SK-N-SH (cell line): ENCODE measurements around the gene MCTP2. TPM values are rescaled to one million over a fixed set of nuclear protein-coding genes. Genes with fewer than 3 reads are reported as not detected.

Experiments
- CTCF ChIA-PET: fragments of 300-600, 350-600 bp; formaldehyde crosslinking; extraction: SDS; loops from one replicate; lab custom pipeline; 2021; lab: Yijun Ruan, JAX
- POLR2A ChIA-PET: fragments of 350-600 bp; sonication (Branson Sonifier 250); formaldehyde crosslinking; extraction: SDS; loops from one replicate; lab custom pipeline; 2020; ENCODE audit warnings: antibody characterized with exemption, inconsistent platforms; lab: Yijun Ruan, JAX
- DNase-seq: peaks from one replicate; pipeline ENCODE4 v3.0.0; 2012
- H2AFZ ChIP-seq: fragments of 200-600 bp; sonication (generic); 2 replicates; pipeline ENCODE4 v1.8.1; 2016; ENCODE audit warnings: antibody characterized with exemption, mild to moderate bottlenecking, low read depth
- H3F3A ChIP-seq: fragments of 200-600 bp; sonication (generic); replicated peaks from 2 replicates; pipeline ENCODE3; 2016; ENCODE audit warnings: antibody characterized with exemption, mild to moderate bottlenecking; ENCODE audit not compliant: insufficient read depth
- H3K27ac ChIP-seq, 2 experiments: fragments of 200-500 bp in 1 of 2; fragments of 200-600 bp in 1 of 2; sonication (Bioruptor generic) in 1 of 2; sonication (generic), shearing (Covaris generic) in 1 of 2; 2 replicates each; pipeline versions ENCODE4 v1.5.1 to v1.6.1; 2014 to 2016; ENCODE audit warnings: low read depth in 2 of 2, inconsistent platforms in 1 of 2, low read length in 1 of 2, mild to moderate bottlenecking in 1 of 2, mixed read lengths in 1 of 2
- H3K27me3 ChIP-seq: fragments of 200-600 bp; sonication (generic), shearing (Covaris generic); 2 replicates; pipeline ENCODE4 v1.6.1; 2016; ENCODE audit warnings: mixed run types; ENCODE audit not compliant: insufficient read depth
- H3K36me3 ChIP-seq, 2 experiments: fragments of 200-500 bp in 1 of 2; fragments of 200-600 bp in 1 of 2; sonication (Bioruptor generic) in 1 of 2; sonication (generic) in 1 of 2; replicated peaks in 1 of 2; 2 replicates each; pipeline versions ENCODE3 to v1.5.1; 2014 to 2016; ENCODE audit warnings: low read length in 1 of 2, mild to moderate bottlenecking in 1 of 2; ENCODE audit not compliant: insufficient read depth in 2 of 2, control insufficient read depth in 1 of 2
- H3K4me1 ChIP-seq, 2 experiments: fragments of 200-500 bp in 1 of 2; fragments of 200-600 bp in 1 of 2; sonication (Bioruptor generic) in 1 of 2; sonication (generic), shearing (Covaris generic) in 1 of 2; 2 replicates each; pipeline versions ENCODE4 v1.5.1 to v1.6.1; 2014 to 2016; ENCODE audit warnings: low read depth in 1 of 2, low read length in 1 of 2, mixed run types in 1 of 2; ENCODE audit not compliant: insufficient read depth in 2 of 2, control insufficient read depth in 1 of 2
- H3K4me2 ChIP-seq: fragments of 200-600 bp; sonication (generic), shearing (Covaris generic); 2 replicates; pipeline ENCODE4 v1.6.1; 2017; ENCODE audit warnings: mixed run types
- H3K4me3 ChIP-seq, 2 experiments: fragments of 200-500 bp in 1 of 2; fragments of 200-600 bp in 1 of 2; sonication (Bioruptor generic) in 1 of 2; sonication (generic), shearing (Covaris generic) in 1 of 2; 2 replicates each; pipeline versions ENCODE4 v1.5.1 to v1.8.1; 2014 to 2016; ENCODE audit warnings: low read depth in 2 of 2, inconsistent platforms in 1 of 2, low read length in 1 of 2, mild to moderate bottlenecking in 1 of 2, mixed read lengths in 1 of 2, moderate library complexity in 1 of 2
- H3K79me2 ChIP-seq: fragments of 200-600 bp; sonication (generic); 2 replicates; pipeline ENCODE4 v1.8.1; 2017; ENCODE audit warnings: mild to moderate bottlenecking; ENCODE audit not compliant: insufficient read depth
- H3K9ac ChIP-seq: fragments of 200-600 bp; sonication (generic); 2 replicates; pipeline ENCODE4 v1.6.1; 2017; ENCODE audit warnings: mixed run types
- H3K9me2 ChIP-seq: fragments of 200-600 bp; sonication (generic); 2 replicates; pipeline ENCODE4 v1.6.1; 2017; ENCODE audit warnings: mixed run types
- H3K9me3 ChIP-seq: fragments of 200-600 bp; sonication (generic); 2 replicates; pipeline ENCODE4 v1.6.1; 2017; ENCODE audit warnings: mixed run types, mild to moderate bottlenecking, moderate library complexity
- H4K20me1 ChIP-seq: fragments of 200-600 bp; sonication (generic); 2 replicates; pipeline ENCODE4 v1.6.1; 2017; ENCODE audit warnings: mild to moderate bottlenecking, mixed run types; ENCODE audit not compliant: insufficient read depth
- CHD2 ChIP-seq: fragments of 150-350 bp; IDR thresholded peaks from 2 replicates; pipeline ENCODE4 v1.6.1; 2018; ENCODE audit warnings: low read length; ENCODE audit not compliant: partially characterized antibody
- ELF1 ChIP-seq: IDR thresholded peaks from 2 replicates; pipeline ENCODE4 v1.4.0; 2012
- EZH2phosphoT487 ChIP-seq: fragments of 200-600 bp; sonication (generic); IDR thresholded peaks from 2 replicates; pipeline ENCODE4 v1.6.1; 2017; ENCODE audit warnings: low read depth, mixed run types, mild to moderate bottlenecking, antibody characterized with exemption, moderate library complexity, borderline replicate concordance
- FOXJ3 ChIP-seq: sonication (generic); formaldehyde crosslinking; IDR thresholded peaks from 2 replicates; pipeline ENCODE4 v1.5.1; 2020; ENCODE audit warnings: mild to moderate bottlenecking, missing genetic modification reagents
- FOXM1 ChIP-seq: IDR thresholded peaks from 2 replicates; pipeline ENCODE4 v1.4.0; 2012; ENCODE audit warnings: low read depth, mild to moderate bottlenecking
- GABPA ChIP-seq: IDR thresholded peaks from 2 replicates; pipeline ENCODE4 v1.4.0; 2012; ENCODE audit warnings: low read depth, mild to moderate bottlenecking
- GATA2 ChIP-seq: sonication (generic); formaldehyde crosslinking; IDR thresholded peaks from 2 replicates; pipeline ENCODE4 v1.5.0; 2020; ENCODE audit warnings: mild to moderate bottlenecking, missing genetic modification reagents
- MEF2A ChIP-seq: IDR thresholded peaks from 2 replicates; pipeline ENCODE4 v1.4.0; 2012; ENCODE audit warnings: low read depth, borderline replicate concordance
- MXI1 ChIP-seq: IDR thresholded peaks from 2 replicates; pipeline ENCODE4 v1.6.1; 2012; ENCODE audit warnings: mild to moderate bottlenecking, low read depth, low read length, improper control_type of control experiment
- NRF1 ChIP-seq: IDR thresholded peaks from 2 replicates; pipeline ENCODE4 v1.6.1; 2012; ENCODE audit warnings: low read depth, mild to moderate bottlenecking, low read length
- POLR2AphosphoS5 ChIP-seq: IDR thresholded peaks from 2 replicates; pipeline ENCODE4 v1.6.1; 2012; ENCODE audit warnings: low read depth, low read length
- RAD21 ChIP-seq: IDR thresholded peaks from 2 replicates; pipeline ENCODE4 v1.6.1; 2012; ENCODE audit warnings: mild to moderate bottlenecking, low read length
- RCOR1 ChIP-seq: fragments of 150-350 bp; IDR thresholded peaks from 2 replicates; pipeline ENCODE4 v1.6.1; 2017; ENCODE audit warnings: antibody characterized with exemption, low read length
- RFX5 ChIP-seq: IDR thresholded peaks from 2 replicates; pipeline ENCODE4 v1.6.1; 2012; ENCODE audit warnings: mild to moderate bottlenecking, improper control_type of control experiment, low read length
- RXRA ChIP-seq: IDR thresholded peaks from 2 replicates; pipeline ENCODE4 v1.4.0; 2012; ENCODE audit warnings: low read depth, mild to moderate bottlenecking, borderline replicate concordance
- SIN3A ChIP-seq: IDR thresholded peaks from 2 replicates; pipeline ENCODE4 v1.6.1; 2012; ENCODE audit warnings: low read depth, mild to moderate bottlenecking, low read length, moderate library complexity, borderline replicate concordance
- TEAD4 ChIP-seq: IDR thresholded peaks from 2 replicates; pipeline ENCODE4 v1.4.0; 2012; ENCODE audit warnings: mild to moderate bottlenecking, borderline replicate concordance; ENCODE audit not compliant: insufficient read depth
- USF2 ChIP-seq: fragments of 150-350 bp; IDR thresholded peaks from 2 replicates; pipeline ENCODE4 v1.6.1; 2017; ENCODE audit warnings: antibody characterized with exemption, low read length, low read depth, borderline replicate concordance
- YY1 ChIP-seq: IDR thresholded peaks from 2 replicates; pipeline ENCODE4 v1.4.0; 2012; ENCODE audit warnings: low read depth, mild to moderate bottlenecking
- WGBS: methylation state at CpG from one replicate; pipeline ENCODE4 v1.1.6; 2017; ENCODE audit warnings: low lambda C conversion rate; 5-methylcytosine and 5-hydroxymethylcytosine counted together
- polyA plus RNA-seq, 3 experiments: library from polyadenylated mRNA; depleted of rRNA; stranded (reverse); fragments of >200 nt; gene quantifications; 2 replicates each; pipeline ENCODE4 v1.2.3, GENCODE V29; 2012
- TF ChIP-seq, protein P1 (sequence below): IDR thresholded peaks from 2 replicates; pipeline ENCODE4 v1.4.0; 2012; ENCODE audit warnings: low read depth
- TF ChIP-seq, protein P2 (sequence below): fragments of 150-350 bp; IDR thresholded peaks from 2 replicates; pipeline ENCODE4 v1.6.1; 2016; ENCODE audit warnings: mild to moderate bottlenecking, low read depth, low read length

Gene MCTP2
- polyA plus RNA-seq, 1 of the 3 experiments (the other 2 are of a cell fraction): 0.26 TPM

GRCh38 chr15:94237903-94238302, 6.5 kb downstream of the MCTP2 start:
- Histone ChIP-seq H3K36me3 (no peaks in the 10 kb centered on the region), H3F3A (no peaks in the 10 kb centered on the region), H3K9ac (no peak overlapping the region), H2AFZ (no peak overlapping the region)
- CTCF ChIA-PET: interaction anchor here (2.4 kb wide), 1 partner anchor 74 kb away, joined by 8 read pairs; no protein-coding TSS in a partner anchor
- TF ChIP-seq MXI1 (no peak), GATA2 (CRISPR knock-in tag) (no peak), ELF1 (no peak), EZH2phosphoT487 (no peak), RCOR1 (no peak), RXRA (no peak), RAD21 (no peak), NRF1 (no peak), GABPA (no peak), TEAD4 (no peak), CHD2 (no peak), FOXJ3 (CRISPR knock-in tag) (no peak), FOXM1 (no peak), MEF2A (no peak), YY1 (no peak)
- TF ChIP-seq, protein P1, sequence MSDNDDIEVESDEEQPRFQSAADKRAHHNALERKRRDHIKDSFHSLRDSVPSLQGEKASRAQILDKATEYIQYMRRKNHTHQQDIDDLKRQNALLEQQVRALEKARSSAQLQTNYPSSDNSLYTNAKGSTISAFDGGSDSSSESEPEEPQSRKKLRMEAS: no peak
- TF ChIP-seq, protein P2, sequence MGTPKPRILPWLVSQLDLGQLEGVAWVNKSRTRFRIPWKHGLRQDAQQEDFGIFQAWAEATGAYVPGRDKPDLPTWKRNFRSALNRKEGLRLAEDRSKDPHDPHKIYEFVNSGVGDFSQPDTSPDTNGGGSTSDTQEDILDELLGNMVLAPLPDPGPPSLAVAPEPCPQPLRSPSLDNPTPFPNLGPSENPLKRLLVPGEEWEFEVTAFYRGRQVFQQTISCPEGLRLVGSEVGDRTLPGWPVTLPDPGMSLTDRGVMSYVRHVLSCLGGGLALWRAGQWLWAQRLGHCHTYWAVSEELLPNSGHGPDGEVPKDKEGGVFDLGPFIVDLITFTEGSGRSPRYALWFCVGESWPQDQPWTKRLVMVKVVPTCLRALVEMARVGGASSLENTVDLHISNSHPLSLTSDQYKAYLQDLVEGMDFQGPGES: no peak
- TF ChIP-seq, all 33 proteins: peak for 0
- 55% methylated on average over 8 of the region's 8 CpGs for WGBS
- H3K9me3 ChIP-seq: no peaks in the 10 kb centered on the region; the same call in 1 of the 2 replicates
- POLR2A ChIA-PET: no interaction called here
- no peaks in the 10 kb centered on the region for H4K20me1 ChIP-seq
- H3K4me3 ChIP-seq: no peak overlapping the region
- no peak overlapping the region for H3K27ac ChIP-seq
- H3K4me2 ChIP-seq: no peak overlapping the region
- H3K27me3 ChIP-seq: no peaks in the 10 kb centered on the region
- no peaks in the 10 kb centered on the region for H3K79me2 ChIP-seq
- no peaks in the 10 kb centered on the region; a peak in 2 of 4 replicates for H3K4me1 ChIP-seq
- no peaks in the 10 kb centered on the region for H3K9me2 ChIP-seq
- DNase-seq: no peak

GRCh38 chr15:94238539-94239118, 7.3 kb downstream of the MCTP2 start:
- Histone ChIP-seq H3K79me2 (no peaks in the 10 kb centered on the region), H3K4me2 (no peak overlapping the region), H3K36me3 (no peaks in the 10 kb centered on the region), H3K9me2 (no peaks in the 10 kb centered on the region), H3K9me3 (no peaks in the 10 kb centered on the region), H3K9ac (no peak overlapping the region), H3F3A (peaks cover 4% of the 10 kb centered on the region), H3K4me3 (no peak overlapping the region), H4K20me1 (no peaks in the 10 kb centered on the region), H2AFZ (no peak overlapping the region), H3K27ac (no peak overlapping the region), H3K4me1 (no peaks in the 10 kb centered on the region; a peak in 2 of 4 replicates), H3K27me3 (no peaks in the 10 kb centered on the region)
- DNase-seq: no peak
- 33% methylated on average over 4 of the region's 4 CpGs for WGBS
- CTCF ChIA-PET: interaction anchor here (1.0 to 2.4 kb wide), 2 partner anchors 8 to 74 kb away, joined by 4 to 8 read pairs; no protein-coding TSS in a partner anchor
- POLR2A ChIA-PET: no interaction called here
- no peak for TF ChIP-seq RFX5
- TF ChIP-seq GATA2 (CRISPR knock-in tag): no peak
- TF ChIP-seq RAD21: no peak
- TF ChIP-seq POLR2AphosphoS5: no peak
- TF ChIP-seq NRF1: no peak
- no peak for TF ChIP-seq CHD2
- TF ChIP-seq MXI1: no peak
- TF ChIP-seq, protein P2: no peak
- TF ChIP-seq GABPA: no peak
- TF ChIP-seq, protein P1: no peak
- TF ChIP-seq USF2: no peak
- no peak for TF ChIP-seq YY1
- TF ChIP-seq SIN3A: no peak
